ENCODE measurements around the gene ITM2B.

The ITM2B gene

GRCh38 chr13:48292650-48293049 is 59.6 kb downstream of the ITM2B start:
- Histone ChIP-seq H3K4me2 (ENCODE audit: low read depth, low read length, poor library complexity, severe bottlenecking) (no peak overlapping the region), H4K20me1 (ENCODE audit: low read depth, low read length) (no peaks in the 10 kb centered on the region), H3F3A (ENCODE audit: insufficient read depth) (no peaks in the 10 kb centered on the region), H3K27ac (ENCODE audit: low read depth, low read length) (no peak overlapping the region), H3K36me3 (ENCODE audit: low read length) (no peaks in the 10 kb centered on the region), H3K27me3 (ENCODE audit: low read length) (no peaks in the 10 kb centered on the region), H3K9ac (ENCODE audit: low read length) (no peak overlapping the region), H3K4me3 (ENCODE audit: insufficient read depth, low read length, poor library complexity, severe bottlenecking) (no peak overlapping the region), H3K9me3 (ENCODE audit: insufficient read depth, low read length) (no peaks in the 10 kb centered on the region), H3K79me2 (ENCODE audit: insufficient read depth, low read length) (no peaks in the 10 kb centered on the region), H3K9me2 (replicated peaks; ENCODE audit: insufficient read depth, low read length) (no peaks in the 10 kb centered on the region), H2AFZ (ENCODE audit: low read depth, low read length, severe bottlenecking) (no peak overlapping the region)
- TF ChIP-seq EZH2phosphoT487 (conservative IDR thresholded peaks at IDR 0.05; ENCODE audit: low read length): no peak
- TF ChIP-seq, protein P1, sequence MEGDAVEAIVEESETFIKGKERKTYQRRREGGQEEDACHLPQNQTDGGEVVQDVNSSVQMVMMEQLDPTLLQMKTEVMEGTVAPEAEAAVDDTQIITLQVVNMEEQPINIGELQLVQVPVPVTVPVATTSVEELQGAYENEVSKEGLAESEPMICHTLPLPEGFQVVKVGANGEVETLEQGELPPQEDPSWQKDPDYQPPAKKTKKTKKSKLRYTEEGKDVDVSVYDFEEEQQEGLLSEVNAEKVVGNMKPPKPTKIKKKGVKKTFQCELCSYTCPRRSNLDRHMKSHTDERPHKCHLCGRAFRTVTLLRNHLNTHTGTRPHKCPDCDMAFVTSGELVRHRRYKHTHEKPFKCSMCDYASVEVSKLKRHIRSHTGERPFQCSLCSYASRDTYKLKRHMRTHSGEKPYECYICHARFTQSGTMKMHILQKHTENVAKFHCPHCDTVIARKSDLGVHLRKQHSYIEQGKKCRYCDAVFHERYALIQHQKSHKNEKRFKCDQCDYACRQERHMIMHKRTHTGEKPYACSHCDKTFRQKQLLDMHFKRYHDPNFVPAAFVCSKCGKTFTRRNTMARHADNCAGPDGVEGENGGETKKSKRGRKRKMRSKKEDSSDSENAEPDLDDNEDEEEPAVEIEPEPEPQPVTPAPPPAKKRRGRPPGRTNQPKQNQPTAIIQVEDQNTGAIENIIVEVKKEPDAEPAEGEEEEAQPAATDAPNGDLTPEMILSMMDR (IDR thresholded peaks at IDR 0.05; ENCODE audit: insufficient read depth, low read length, poor library complexity, severe bottlenecking): no peak

DNA sequence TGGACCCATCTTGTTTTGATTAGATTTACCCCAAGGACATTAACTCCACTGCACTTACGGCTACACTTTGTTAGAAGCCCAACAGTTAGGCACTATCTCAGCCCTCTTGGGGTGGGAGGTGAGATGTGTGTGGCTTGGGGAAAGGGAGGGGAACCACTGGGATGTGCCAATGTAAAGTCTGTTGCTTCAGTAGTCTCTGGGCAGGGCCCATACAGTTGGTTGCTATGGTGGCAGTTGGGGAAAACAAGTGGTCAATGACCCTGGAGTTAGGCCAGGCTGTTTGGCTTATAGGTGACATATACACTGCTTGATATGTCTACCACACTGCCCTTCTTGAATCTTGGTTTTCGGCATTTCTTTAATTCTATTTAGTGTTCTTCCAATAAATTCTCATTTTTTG is 61.6 kb downstream of the ITM2B start:
- Histone ChIP-seq H3K27ac (ENCODE audit: low read depth, low read length) (no peak overlapping the region), H3K9me2 (replicated peaks; ENCODE audit: insufficient read depth, low read length) (no peaks in the 10 kb centered on the region), H2AFZ (ENCODE audit: low read depth, low read length, severe bottlenecking) (no peak overlapping the region), H3F3A (ENCODE audit: insufficient read depth) (no peaks in the 10 kb centered on the region), H3K79me2 (ENCODE audit: insufficient read depth, low read length) (no peaks in the 10 kb centered on the region), H3K4me2 (ENCODE audit: low read depth, low read length, poor library complexity, severe bottlenecking) (no peak overlapping the region), H4K20me1 (ENCODE audit: low read depth, low read length) (no peaks in the 10 kb centered on the region), H3K27me3 (ENCODE audit: low read length) (no peaks in the 10 kb centered on the region), H3K36me3 (ENCODE audit: low read length) (no peaks in the 10 kb centered on the region), H3K4me3 (ENCODE audit: insufficient read depth, low read length, poor library complexity, severe bottlenecking) (no peak overlapping the region), H3K9ac (ENCODE audit: low read length) (no peak overlapping the region), H3K9me3 (ENCODE audit: insufficient read depth, low read length) (no peaks in the 10 kb centered on the region)
- TF ChIP-seq, protein P1 (IDR thresholded peaks at IDR 0.05; ENCODE audit: insufficient read depth, low read length, poor library complexity, severe bottlenecking): no peak
- TF ChIP-seq EZH2phosphoT487 (conservative IDR thresholded peaks at IDR 0.05; ENCODE audit: low read length): no peak

- no peak for TF ChIP-seq EZH2phosphoT487 (conservative IDR thresholded peaks at IDR 0.05; ENCODE audit: low read length)
- TF ChIP-seq, protein P1 (IDR thresholded peaks at IDR 0.05; ENCODE audit: insufficient read depth, low read length, poor library complexity, severe bottlenecking): no peak
Measured at GRCh38 chr13:48295271-48295670, 62.3 kb downstream of the ITM2B start.

More at GRCh38 chr13:48295271-48295670, 62.3 kb downstream of the ITM2B start:
- Histone ChIP-seq H3K36me3 (ENCODE audit: low read length) (no peaks in the 10 kb centered on the region), H2AFZ (ENCODE audit: low read depth, low read length, severe bottlenecking) (no peak overlapping the region), H3K27ac (ENCODE audit: low read depth, low read length) (no peak overlapping the region), H3K27me3 (ENCODE audit: low read length) (no peaks in the 10 kb centered on the region), H3K9me2 (replicated peaks; ENCODE audit: insufficient read depth, low read length) (no peaks in the 10 kb centered on the region), H3K4me3 (ENCODE audit: insufficient read depth, low read length, poor library complexity, severe bottlenecking) (no peak overlapping the region), H3K79me2 (ENCODE audit: insufficient read depth, low read length) (no peaks in the 10 kb centered on the region), H3K4me2 (ENCODE audit: low read depth, low read length, poor library complexity, severe bottlenecking) (no peak overlapping the region), H3K9ac (ENCODE audit: low read length) (no peak overlapping the region), H4K20me1 (ENCODE audit: low read depth, low read length) (no peaks in the 10 kb centered on the region), H3F3A (ENCODE audit: insufficient read depth) (no peaks in the 10 kb centered on the region), H3K9me3 (ENCODE audit: insufficient read depth, low read length) (no peaks in the 10 kb centered on the region)

Measured in SU-DHL-6 (cell line).